Naive thymus-derived CD8-positive, alpha-beta T cell (primary cell): Measurements from ENCODE around the gene UGCG. TPM values are rescaled to one million over a fixed set of nuclear protein-coding genes. Genes with fewer than 3 reads are reported as not detected.
"Not testable (repeated sequence)": the region's sequence is repeated elsewhere in the genome, so short reads cannot be mapped to it uniquely, and the experiment has no call there.

Experiments
- ATAC-seq, 2 donors: fragments of 150-1000 bp; cut with Tn5 transposase in 1 of 2; sonication (Bioruptor Pico), chemical (Tn5 transposase) in 1 of 2; 1 replicate in 1 of 2; 2 replicates in 1 of 2; pipeline ENCODE4 v1.10.0; 2021; ENCODE audit warnings: mild to moderate bottlenecking in 2 of 2, moderate library complexity in 2 of 2
- POLR2A ChIA-PET: fragments of 350-600 bp; sonication (Branson Sonifier 250); formaldehyde crosslinking; loops from one replicate; lab custom pipeline; 2021; ENCODE audit warnings: antibody characterized with exemption; lab: Charles Lee
- DNase-seq, 10 donors: peaks; one replicate each; pipeline versions ENCODE4 v3.0.0 to v3.0.0-alpha.2; 2020 to 2022
- H3K27ac Mint-ChIP-seq, 10 donors: one replicate each; pipeline ENCODE4 v1.8.0; 2020 to 2022; ENCODE audit warnings: mild to moderate bottlenecking in 10 of 10, mixed read lengths in 10 of 10, moderate library complexity in 4 of 10, inconsistent platforms in 1 of 10
- H3K27me3 Mint-ChIP-seq, 5 donors: one replicate each; pipeline ENCODE4 v1.8.0; 2021 to 2022; ENCODE audit warnings: mixed read lengths in 5 of 5
- H3K36me3 Mint-ChIP-seq, 3 donors: one replicate each; pipeline ENCODE4 v1.8.0; 2020 to 2022; ENCODE audit warnings: mixed read lengths in 3 of 3, mild to moderate bottlenecking in 2 of 3, inconsistent platforms in 1 of 3
- H3K4me1 Mint-ChIP-seq, 4 donors: one replicate each; pipeline ENCODE4 v1.8.0; 2021 to 2022; ENCODE audit warnings: mixed read lengths in 4 of 4
- H3K4me3 Mint-ChIP-seq, 10 donors: one replicate each; pipeline ENCODE4 v1.8.0; 2020 to 2022; ENCODE audit warnings: mild to moderate bottlenecking in 10 of 10, mixed read lengths in 10 of 10, moderate library complexity in 6 of 10, inconsistent platforms in 1 of 10
- H3K9me3 Mint-ChIP-seq, 9 donors: one replicate each; pipeline ENCODE4 v1.8.0; 2020 to 2022; ENCODE audit warnings: mixed read lengths in 9 of 9, mild to moderate bottlenecking in 3 of 9, inconsistent platforms in 1 of 9, moderate library complexity in 1 of 9
- polyA plus RNA-seq, 3 donors: library from polyadenylated mRNA; unstranded; fragments of 300-500 nt; fragmentation: Illumina TruSeq; gene quantifications; one replicate each; pipeline ENCODE4 v1.2.3, GENCODE V29; 2021
- total RNA-seq, 8 experiments: library from RNA in 2 of 8; stranded (reverse) in 2 of 8; gene quantifications; one replicate each; pipeline ENCODE4 v1.2.3 and lab custom pipeline; 2021 to 2026

Gene UGCG
- total and polyA plus RNA-seq, 5 experiments from 2014 or later = 5.7 to 21.6 (median 7.8) TPM

GRCh38 chr9:111872886-111873285 is 23.7 kb upstream of the UGCG start:
- no peak for DNase-seq
- ATAC-seq = no peak
- peaks cover 0 to 2% (median 0%) of the 10 kb centered on the region in 9 donors for H3K9me3 Mint-ChIP-seq
- no peak overlapping the region for H3K4me3 Mint-ChIP-seq
- peaks cover 4 to 10% (median 6%) of the 10 kb centered on the region in 4 donors for H3K4me1 Mint-ChIP-seq
- no peak overlapping the region for H3K27ac Mint-ChIP-seq
- no peaks in the 10 kb centered on the region for H3K36me3 Mint-ChIP-seq
- peaks cover 0 to 4% (median 0%) of the 10 kb centered on the region in 5 donors for H3K27me3 Mint-ChIP-seq
- POLR2A ChIA-PET = no interaction called here

GRCh38 chr9:111873901-111874300 is 22.7 kb upstream of the UGCG start:
- H3K36me3 Mint-ChIP-seq = no peaks in the 10 kb centered on the region
- H3K4me3 Mint-ChIP-seq = no peak overlapping the region
- DNase-seq = no peak
- H3K4me1 Mint-ChIP-seq = peaks cover 4 to 10% (median 6%) of the 10 kb centered on the region in 4 donors
- peaks cover 0 to 4% (median 0%) of the 10 kb centered on the region in 5 donors for H3K27me3 Mint-ChIP-seq
- POLR2A ChIA-PET = no interaction called here
- no peak for ATAC-seq
- H3K27ac Mint-ChIP-seq = no peak overlapping the region
- peaks cover 0 to 2% (median 0%) of the 10 kb centered on the region in 9 donors for H3K9me3 Mint-ChIP-seq

GRCh38 chr9:111874500-111874899 is 22.1 kb upstream of the UGCG start:
- Mint-ChIP-seq H3K4me1 (peaks cover 4 to 10% (median 6%) of the 10 kb centered on the region in 4 donors), H3K27ac (no peak overlapping the region), H3K36me3 (peaks cover 0 to 2% (median 0%) of the 10 kb centered on the region in 3 donors), H3K9me3 (peaks cover 0 to 2% (median 0%) of the 10 kb centered on the region in 9 donors), H3K27me3 (peaks cover 0 to 4% (median 0%) of the 10 kb centered on the region in 5 donors), H3K4me3 (no peak overlapping the region)
- DNase-seq (no peak), ATAC-seq (no peak)
- POLR2A ChIA-PET = no interaction called here

GRCh38 chr9:111875291-111875690 is 21.3 kb upstream of the UGCG start:
- H3K4me3 Mint-ChIP-seq, H3K27ac Mint-ChIP-seq, DNase-seq, POLR2A ChIA-PET, H3K27me3 Mint-ChIP-seq, H3K36me3 Mint-ChIP-seq, H3K9me3 Mint-ChIP-seq, ATAC-seq: not testable (repeated sequence)
- H3K4me1 Mint-ChIP-seq = peaks cover 4 to 10% (median 6%) of the 10 kb centered on the region in 4 donors

- H3K36me3 Mint-ChIP-seq, H3K27ac Mint-ChIP-seq, H3K4me3 Mint-ChIP-seq, H3K4me1 Mint-ChIP-seq, ATAC-seq, H3K27me3 Mint-ChIP-seq, DNase-seq, POLR2A ChIA-PET: not testable (repeated sequence)
- peaks cover 0 to 13% (median 1%) of the 10 kb centered on the region in 9 donors for H3K9me3 Mint-ChIP-seq
Observed at GRCh38 chr9:111875691-111876090, 20.9 kb upstream of the UGCG start.

- Mint-ChIP-seq H3K4me1 (peaks cover 0 to 4% (median under 1%) of the 10 kb centered on the region in 4 donors), H3K27ac (peak overlapping the region in 1 of 10 donors; percentile 19), H3K36me3 (peaks cover 0 to 4% (median 0%) of the 10 kb centered on the region in 3 donors), H3K4me3 (no peak overlapping the region), H3K27me3 (peaks cover 0 to 4% (median 1%) of the 10 kb centered on the region in 5 donors), H3K9me3 (peaks cover 0 to 18% (median 5%) of the 10 kb centered on the region in 9 donors)
- POLR2A ChIA-PET = no interaction called here
- DNase-seq (no peak), ATAC-seq (no peak)
Observed at GRCh38 chr9:111876179-111876578, 20.4 kb upstream of the UGCG start.

- DNase-seq = no peak
- Mint-ChIP-seq H3K27me3 (peaks cover 0 to 4% (median 2%) of the 10 kb centered on the region in 5 donors), H3K4me3 (no peak overlapping the region), H3K27ac (no peak overlapping the region), H3K4me1 (peaks cover 0 to 1% (median 0%) of the 10 kb centered on the region in 4 donors), H3K36me3 (peaks cover 0 to 4% (median 0%) of the 10 kb centered on the region in 3 donors), H3K9me3 (peaks cover 0 to 25% (median 10%) of the 10 kb centered on the region in 9 donors)
- no peak for ATAC-seq
- POLR2A ChIA-PET = no interaction called here
Observed at GRCh38 chr9:111877420-111877819, 19.2 kb upstream of the UGCG start.

GRCh38 chr9:111878946-111879345 is 17.7 kb upstream of the UGCG start:
- DNase-seq (no peak), ATAC-seq (no peak)
- peaks cover 0 to 25% (median 10%) of the 10 kb centered on the region in 9 donors for H3K9me3 Mint-ChIP-seq
- POLR2A ChIA-PET = no interaction called here
- peaks cover 0 to 4% (median 0%) of the 10 kb centered on the region in 3 donors for H3K36me3 Mint-ChIP-seq
- H3K27ac Mint-ChIP-seq = no peak overlapping the region
- peaks cover 0 to 4% (median 2%) of the 10 kb centered on the region in 5 donors for H3K27me3 Mint-ChIP-seq
- H3K4me3 Mint-ChIP-seq = no peak overlapping the region
- peaks cover 0 to 1% (median 0%) of the 10 kb centered on the region in 4 donors for H3K4me1 Mint-ChIP-seq

GRCh38 chr9:111886983-111887718 is 9.5 kb upstream of the UGCG start:
- peaks cover 0 to 2% (median 0%) of the 10 kb centered on the region in 9 donors for H3K9me3 Mint-ChIP-seq
- ATAC-seq (no peak), DNase-seq (no peak)
- H3K27me3 Mint-ChIP-seq = peaks cover 0 to 2% (median 0%) of the 10 kb centered on the region in 5 donors
- no peak overlapping the region for H3K27ac Mint-ChIP-seq
- POLR2A ChIA-PET = no interaction called here
- peaks cover 4 to 7% (median 7%) of the 10 kb centered on the region in 4 donors for H3K4me1 Mint-ChIP-seq
- H3K36me3 Mint-ChIP-seq = no peaks in the 10 kb centered on the region
- no peak overlapping the region for H3K4me3 Mint-ChIP-seq

- H3K36me3 Mint-ChIP-seq = no peaks in the 10 kb centered on the region
- H3K4me1 Mint-ChIP-seq = peaks cover 5 to 15% (median 13%) of the 10 kb centered on the region in 4 donors
- H3K27me3 Mint-ChIP-seq = no peaks in the 10 kb centered on the region
- POLR2A ChIA-PET = interaction anchor here (0.6 kb wide), 1 partner anchor 56 kb away, joined by 5 read pairs; no protein-coding TSS in a partner anchor
- no peak overlapping the region for H3K4me3 Mint-ChIP-seq
- no peaks in the 10 kb centered on the region for H3K9me3 Mint-ChIP-seq
- ATAC-seq = no peak
- no peak for DNase-seq
- H3K27ac Mint-ChIP-seq = no peak overlapping the region
Observed at GRCh38 chr9:111890334-111890733, 6.3 kb upstream of the UGCG start.

- not testable (repeated sequence) for ATAC-seq, H3K36me3 Mint-ChIP-seq
- POLR2A ChIA-PET = interaction anchor here (0.6 kb wide), 1 partner anchor 55 kb away, joined by 5 read pairs; no protein-coding TSS in a partner anchor
Observed at GRCh38 chr9:111890867-111891266, 5.7 kb upstream of the UGCG start.

GRCh38 chr9:111891910-111892499 is 4.6 kb upstream of the UGCG start:
- H3K4me1 Mint-ChIP-seq = peaks cover 2 to 22% (median 15%) of the 10 kb centered on the region in 4 donors
- no peaks in the 10 kb centered on the region for H3K27me3 Mint-ChIP-seq
- no peaks in the 10 kb centered on the region for H3K36me3 Mint-ChIP-seq
- no peaks in the 10 kb centered on the region for H3K9me3 Mint-ChIP-seq
- POLR2A ChIA-PET = interaction anchor here (0.6 to 0.9 kb wide), 2 partner anchors 15 to 973 kb away, joined by 3 read pairs; no protein-coding TSS in a partner anchor
- DNase-seq (peak in 3 of 10 donors; percentile 22 to 58 (median 51)), ATAC-seq (peak in 1 of 2 donors; percentile 46)
- H3K27ac Mint-ChIP-seq = no peak overlapping the region
- H3K4me3 Mint-ChIP-seq = peak overlapping the region in 1 of 10 donors; percentile 11

More at GRCh38 chr9:111890867-111891266, 5.7 kb upstream of the UGCG start:
- H3K27ac Mint-ChIP-seq, DNase-seq, H3K27me3 Mint-ChIP-seq, H3K4me3 Mint-ChIP-seq, H3K9me3 Mint-ChIP-seq: not testable (repeated sequence)
- H3K4me1 Mint-ChIP-seq = peaks cover 5 to 19% (median 15%) of the 10 kb centered on the region in 4 donors
